HuH-7.5 (cell line): Measurements from ENCODE around the gene PRR36.

Experiments used
- DNase-seq: peaks from one replicate; pipeline ENCODE4 v3.0.0; 2011; ENCODE audit warnings: low spot score

Gene PRR36

DNA sequence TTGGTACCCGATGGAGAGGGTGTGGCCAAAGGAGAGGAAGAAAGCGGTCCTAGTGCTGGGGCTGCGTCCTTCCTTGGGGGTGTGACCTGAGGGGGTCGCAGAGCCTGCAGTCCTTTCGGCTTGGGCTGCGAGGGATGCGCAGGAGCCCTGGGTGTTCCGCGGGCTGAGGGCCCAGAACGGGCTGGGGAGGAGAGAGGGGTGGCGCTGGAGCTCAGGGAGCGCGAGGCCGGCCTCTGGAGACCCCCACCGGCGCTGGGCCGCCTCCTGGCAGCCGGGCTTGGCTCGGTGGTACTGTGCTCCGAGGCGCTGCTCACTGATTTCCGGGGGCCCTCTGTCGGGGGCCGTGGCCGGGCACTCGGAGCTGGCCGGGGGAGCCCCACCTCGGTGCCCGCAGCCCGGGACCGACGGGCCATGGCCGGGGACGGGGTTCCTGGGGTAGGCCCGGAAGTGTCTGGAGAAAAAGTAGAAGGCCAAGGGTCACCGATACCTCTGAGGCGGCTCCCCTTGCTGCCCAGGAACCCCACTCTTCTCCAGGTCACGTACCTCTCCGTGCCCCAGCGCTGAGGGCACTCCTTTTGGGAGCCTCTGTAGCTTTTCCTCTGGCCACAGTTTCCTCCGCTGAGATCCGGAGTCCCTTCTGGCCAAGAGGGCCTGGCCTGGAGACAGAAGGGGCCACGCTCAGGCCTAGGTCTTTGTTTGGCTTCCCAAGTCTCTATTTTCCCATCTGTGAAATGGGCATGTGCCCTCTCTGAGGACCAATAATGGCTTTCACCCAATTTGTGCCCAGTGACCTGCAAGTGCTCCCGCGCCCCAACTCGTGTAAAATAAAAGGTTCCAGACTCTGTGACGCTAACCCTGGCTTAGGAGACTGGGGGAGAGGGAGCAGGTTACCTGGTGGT, 1.6 kb downstream of the PRR36 start:
- DNase-seq: no peak

DNA sequence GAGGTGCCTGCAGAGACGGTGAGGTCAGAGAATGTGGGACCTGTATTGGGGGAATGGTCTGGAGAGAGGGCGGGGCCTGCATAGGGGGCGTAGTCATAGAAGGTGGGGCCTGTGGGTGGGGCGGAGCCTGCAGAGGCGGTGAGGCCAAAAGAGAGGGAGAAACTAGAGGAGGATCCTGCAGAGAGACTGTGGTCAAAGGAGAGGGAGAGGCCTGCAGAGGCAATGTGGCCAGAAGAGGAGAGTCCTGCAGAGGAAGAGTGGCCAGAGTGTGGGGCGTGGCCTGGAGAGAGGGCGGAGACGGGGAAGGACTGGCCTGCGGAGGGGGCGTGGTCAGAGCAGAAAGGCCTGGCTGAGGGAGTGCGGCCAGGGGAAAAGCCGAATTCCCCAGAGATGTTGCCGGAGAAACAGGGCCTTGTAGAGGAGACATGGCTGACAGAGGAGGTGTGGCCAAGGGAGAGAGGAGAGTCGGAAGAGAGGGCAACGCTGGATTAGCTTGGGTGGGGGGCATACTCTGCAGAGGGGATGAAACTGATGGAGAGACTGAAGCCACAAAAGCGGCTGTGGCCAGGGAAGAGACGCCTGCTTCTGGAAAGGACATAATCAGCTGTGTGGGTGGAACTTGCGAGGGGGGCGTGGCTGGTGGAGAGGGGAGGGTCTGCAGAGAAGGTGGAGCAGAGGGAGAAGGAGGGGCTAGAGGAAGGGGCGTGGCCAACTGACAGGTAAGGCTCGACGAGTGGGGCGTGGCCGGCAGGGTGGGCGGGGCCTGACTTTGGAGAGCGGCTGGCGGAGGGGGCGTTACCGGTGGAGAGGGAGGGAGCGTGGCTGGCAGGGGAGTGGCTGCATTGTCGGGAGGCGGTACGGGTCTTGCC, 2.5 kb downstream of the PRR36 start:
- DNase-seq: peak; percentile 85

DNA sequence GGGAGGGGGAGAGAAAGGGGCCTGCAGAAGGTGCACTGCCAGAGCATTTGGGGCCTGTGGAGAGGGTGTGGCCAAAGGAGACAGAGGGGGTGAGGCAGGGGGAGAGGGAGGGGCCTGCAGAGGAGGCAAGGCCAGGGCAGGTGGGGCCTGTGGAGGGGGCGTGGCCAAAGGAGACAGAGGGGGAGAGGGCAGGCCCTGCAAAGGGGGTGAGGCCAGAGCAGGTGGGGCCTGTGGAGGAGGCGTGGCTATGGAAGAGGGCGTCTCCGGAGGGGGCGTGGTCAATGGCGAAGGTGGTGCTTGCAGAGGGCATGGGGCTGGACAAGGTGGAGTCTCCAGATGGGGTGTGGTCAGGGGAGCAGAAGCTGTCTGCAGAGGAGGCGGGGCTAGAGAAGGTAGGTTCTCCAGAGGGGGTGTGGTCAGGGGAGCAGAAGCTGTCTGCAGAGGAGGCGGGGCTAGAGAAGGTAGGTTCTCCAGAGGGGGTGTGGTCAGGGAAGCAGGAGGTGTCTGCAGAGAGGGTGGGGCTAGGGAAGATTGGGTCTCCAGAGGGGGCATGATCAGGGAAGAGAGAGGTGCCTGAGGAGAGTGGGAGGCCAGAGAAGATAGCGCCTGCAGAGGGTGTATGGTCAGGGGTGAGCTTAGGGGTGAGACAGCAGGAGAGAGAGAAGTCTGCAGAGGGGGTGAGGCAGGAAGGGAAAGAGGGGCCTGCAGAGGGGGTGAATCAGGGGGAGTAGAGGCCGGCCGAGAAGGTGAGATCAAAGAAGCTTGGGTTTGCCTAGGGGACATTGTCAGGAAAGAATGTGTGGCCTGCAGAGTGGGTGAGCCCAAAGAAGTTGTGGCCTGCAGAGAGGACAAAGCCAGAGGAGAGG, 3.4 kb downstream of the PRR36 start:
- DNase-seq: peak; percentile 76

DNA sequence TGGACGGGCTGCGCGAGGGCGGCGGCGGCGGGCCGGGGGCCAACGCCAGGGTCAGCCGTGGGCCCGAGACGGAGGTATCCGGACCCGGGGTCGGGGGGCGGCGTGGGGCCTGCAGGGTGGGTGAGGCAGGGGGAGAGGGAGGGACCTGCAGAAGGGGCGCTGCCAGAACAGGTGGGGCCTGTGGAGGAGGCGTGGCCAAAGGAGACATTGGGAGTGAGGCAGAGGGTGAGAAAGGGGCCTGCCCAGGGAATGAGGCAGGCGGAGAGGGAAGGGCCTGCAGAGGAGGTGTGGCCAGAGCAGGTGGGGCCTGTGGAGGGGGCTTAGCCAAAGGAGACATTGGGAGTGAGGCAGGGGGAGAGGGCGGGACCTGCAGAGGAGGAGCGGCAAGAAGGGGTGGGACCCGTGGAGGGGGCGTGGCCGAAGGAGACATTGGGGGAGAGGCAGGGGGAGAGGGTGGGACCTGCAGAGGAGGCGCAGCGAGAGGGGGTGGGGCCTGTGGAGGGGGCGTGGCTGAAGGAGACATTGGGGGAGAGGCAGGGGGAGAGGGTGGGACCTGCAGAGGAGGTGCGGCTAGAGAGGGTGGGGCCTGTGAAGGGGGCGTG, 4.2 kb downstream of the PRR36 start:
- DNase-seq: peak; percentile 78

DNA sequence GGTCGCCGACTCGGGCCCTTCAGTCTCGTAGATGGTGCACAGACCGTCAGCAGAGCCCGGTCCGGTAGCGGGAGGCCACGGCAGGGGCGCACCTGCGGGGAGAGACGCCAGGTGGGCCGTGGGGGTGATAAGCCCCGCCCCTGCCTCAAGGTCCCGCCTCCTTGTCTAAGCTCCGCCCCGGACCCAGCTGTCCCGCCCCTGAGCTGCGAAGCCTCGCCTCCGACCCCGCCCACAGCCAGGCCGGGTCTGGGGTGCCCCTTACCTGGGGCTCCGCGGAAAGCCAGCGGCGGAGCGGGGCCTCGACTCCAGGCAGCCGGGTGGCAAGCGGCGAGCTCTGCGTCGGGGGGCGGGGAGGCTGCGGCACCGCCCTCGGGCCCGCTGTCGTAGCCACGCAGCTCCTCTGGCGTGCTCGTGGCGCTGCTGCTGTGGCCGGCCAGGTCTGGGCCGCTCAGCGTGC, 4.7 kb downstream of the PRR36 start:
- peak; percentile 72 for DNase-seq

DNA sequence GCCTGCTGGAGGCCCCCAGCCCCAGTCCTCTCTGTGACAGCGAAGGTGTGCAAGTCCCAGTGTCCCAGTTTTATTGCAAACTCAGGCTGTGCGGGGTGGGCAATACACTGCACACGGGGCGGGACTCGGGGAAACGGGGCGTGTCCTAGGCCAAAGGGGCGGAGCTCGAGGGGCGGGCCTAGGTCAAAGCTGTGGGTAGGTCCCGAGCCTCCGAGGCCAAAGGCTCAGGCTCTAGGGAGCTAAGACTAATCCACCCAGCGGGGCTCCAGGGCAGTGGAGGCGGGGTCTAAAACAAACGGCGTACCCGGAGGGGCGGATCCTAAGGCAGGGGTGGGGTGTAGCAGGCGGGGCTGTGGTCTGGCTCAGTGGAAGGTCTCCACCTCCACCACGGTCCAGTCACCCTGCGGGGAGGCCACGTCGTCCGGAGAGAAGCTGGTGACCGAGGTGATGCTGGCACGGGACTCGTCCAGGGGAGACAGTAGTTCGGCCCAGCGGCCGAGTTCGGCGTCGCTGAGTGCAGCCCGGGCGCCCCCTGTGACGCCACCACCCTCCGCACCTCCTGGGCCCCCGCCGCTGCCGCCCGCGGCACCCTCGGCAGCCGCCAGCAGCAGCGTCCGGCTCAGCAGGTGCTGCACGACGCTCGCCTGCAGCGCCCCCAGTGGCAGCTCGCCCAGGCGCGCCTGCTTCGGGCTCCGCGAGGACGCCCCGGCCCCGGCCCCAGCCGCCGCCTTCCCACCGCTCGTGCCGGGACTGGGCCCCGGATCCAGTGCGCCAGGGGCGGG, 5.3 kb downstream of the PRR36 start:
- DNase-seq: peak; percentile 97

DNA sequence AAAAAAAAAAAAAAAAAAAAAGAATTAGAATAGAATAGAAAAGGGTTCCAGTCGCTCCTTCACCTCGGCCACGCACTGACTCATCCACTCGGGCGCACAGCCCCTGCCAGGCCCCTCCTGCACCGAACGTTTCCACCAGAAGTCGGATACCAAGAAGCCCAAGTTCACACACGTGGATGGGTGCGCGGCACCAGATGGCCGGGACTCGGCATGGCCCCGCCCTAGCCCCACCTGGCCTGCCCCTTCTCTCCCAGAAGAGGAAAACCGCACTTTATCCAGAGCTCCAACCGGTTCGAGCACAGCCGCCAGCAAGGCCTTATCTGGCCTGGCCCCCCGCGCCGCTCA, 5.9 kb downstream of the PRR36 start:
- DNase-seq: no peak

DNA sequence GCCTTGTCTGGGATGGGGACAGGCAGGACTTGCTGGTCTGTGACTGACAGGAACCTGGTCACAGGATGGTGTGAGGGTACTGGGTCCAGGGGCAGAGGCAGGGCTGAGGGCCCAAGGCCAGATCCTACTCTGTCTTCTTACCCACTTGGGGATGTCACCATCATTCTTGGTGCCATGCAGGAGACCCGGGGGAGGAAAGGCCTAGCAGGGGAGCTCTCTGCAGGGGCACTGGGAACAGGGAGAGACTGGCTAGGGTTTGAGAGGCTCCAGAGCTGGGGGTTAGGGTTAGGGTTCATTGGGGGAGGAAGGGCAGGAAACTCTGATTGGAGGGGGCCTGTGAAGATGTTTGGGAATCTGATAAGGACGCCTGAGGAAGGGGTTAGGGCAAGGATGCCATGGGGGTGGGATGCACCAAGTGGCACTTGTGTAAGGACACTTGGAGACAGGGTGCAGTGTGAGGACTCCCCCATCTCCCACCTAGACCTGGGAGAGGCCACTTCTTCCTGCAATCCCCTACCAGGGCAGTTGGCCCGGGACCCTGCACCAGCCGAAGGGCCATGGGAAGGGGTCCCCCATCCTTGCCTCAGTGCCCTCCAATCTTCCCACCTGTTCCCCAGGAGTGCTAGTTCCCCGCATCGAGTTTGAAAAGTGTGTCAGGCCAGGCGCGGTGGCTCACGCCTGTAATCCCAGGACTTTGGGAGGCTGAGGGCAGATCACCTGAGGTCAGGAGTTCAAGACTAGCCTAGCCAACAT, 6.9 kb downstream of the PRR36 start:
- no peak for DNase-seq

DNA sequence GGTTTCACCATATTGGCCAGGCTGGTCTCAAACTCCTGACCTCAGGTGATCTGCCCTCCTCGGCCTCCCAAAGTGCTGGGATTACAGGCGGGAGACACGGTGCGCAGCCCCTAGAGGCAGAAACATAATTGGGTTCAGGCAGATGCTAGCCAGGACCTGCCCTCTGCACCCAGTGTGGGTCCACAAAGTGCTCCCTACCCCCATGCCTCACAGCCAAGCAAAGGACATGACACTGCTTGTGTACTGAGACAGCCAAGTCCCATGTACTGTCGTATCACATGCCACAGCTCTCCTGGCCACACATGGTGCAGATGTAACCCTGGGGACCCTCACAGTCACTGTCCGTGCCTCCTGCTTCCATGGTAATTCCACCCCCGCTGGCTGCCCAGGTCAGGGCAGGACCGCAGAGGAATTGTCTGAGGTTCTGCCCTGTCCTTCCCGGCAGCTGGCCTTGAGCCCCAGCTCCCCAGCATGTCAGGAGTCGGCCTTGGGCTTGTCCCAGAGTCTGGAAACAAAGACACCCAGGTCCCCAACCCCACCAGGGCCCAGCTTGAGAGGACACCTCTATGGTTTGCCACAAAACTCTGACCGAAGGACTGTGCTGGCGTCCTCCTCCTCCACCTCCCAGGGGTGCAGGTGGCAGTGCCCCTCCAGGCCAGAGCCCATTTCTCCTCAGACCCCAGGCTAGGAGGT, 7.6 kb downstream of the PRR36 start:
- DNase-seq: no peak

DNA sequence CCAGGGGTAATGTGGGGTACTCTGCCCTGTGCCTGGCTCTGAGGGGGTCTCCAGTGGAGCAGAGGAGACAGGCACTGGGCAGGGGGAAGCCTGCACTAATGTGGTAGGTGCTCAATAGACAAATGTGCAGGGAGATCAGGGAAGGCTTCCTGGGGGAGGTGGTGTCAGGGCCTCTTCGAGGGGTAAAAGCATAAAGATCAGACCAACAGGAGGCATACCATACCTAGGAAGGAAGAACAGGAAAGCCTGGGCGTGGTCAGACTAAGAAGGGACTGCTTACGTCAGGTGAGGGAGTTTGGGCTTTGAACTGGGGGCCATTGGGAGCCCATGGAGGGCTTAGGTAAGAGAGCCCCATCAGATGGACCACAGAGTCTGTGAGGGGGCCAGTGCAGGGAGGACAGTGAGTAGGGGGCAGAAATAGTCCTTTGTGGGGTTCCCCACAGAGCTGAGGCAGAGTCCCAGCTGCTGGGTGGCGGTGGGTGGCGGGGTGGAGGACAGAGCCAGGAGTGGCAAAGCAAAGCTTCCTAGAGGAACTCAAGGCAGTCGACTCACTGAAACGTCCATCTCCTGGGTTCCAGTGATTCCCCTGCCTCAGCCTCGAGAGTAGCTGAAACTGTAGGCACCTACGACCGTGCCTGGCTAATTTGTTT, 8.8 kb downstream of the PRR36 start:
- DNase-seq: no peak

DNA sequence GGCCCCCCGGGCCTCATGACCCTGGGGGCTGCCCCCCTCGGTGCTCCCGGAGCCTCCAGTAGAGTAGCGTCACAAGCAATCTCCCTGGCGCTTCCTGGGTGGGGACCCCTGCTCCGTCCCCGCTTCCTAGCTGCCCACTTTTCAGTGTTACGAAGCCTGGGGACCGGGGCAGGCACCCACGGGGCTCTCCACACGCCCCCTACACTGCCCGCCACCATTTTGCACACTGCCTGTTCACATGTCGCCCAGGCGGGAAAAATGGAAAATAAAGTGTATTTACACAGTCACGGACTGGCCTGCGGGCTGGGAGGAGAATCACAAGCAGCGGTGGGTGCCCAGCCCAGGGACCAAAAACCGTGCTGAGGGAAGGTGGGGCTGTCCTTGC, 9.5 kb downstream of the PRR36 start:
- DNase-seq: no peak

DNA sequence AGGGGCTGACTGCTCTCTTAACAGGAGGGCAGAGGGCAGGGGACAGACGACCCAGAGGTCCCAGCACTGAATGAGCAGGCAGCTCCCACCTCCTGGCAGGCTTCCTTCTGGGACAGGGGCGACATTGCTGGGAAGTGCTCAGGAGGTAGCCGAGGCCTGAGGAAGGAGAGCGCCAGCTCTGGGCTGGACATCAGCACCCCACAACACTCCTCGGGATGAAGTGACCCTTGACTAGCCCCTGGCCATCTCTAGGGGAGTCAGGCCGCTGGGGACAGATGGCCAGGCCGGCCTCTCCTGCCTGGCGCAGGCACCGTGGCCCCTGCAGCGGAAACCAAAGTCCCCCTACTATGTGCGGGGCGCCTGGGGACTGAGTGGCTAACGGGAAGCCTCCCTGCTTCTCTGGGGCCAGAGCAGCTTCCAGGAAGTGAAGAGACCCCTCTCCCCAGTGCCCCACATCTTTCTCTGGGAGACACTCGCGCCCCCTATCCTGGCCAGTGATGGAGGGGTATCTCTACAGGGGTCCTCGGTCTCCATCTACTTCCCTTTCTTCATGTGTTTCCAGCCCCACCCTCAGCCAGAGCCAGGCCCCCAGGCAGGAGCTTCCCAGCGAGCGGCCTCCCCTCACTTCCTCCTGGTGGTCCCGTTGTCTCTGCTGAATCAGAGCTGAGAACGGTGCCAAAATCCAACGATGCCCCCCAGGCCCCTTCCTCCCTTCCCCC, 10.1 kb downstream of the PRR36 start:
- no peak for DNase-seq

DNA sequence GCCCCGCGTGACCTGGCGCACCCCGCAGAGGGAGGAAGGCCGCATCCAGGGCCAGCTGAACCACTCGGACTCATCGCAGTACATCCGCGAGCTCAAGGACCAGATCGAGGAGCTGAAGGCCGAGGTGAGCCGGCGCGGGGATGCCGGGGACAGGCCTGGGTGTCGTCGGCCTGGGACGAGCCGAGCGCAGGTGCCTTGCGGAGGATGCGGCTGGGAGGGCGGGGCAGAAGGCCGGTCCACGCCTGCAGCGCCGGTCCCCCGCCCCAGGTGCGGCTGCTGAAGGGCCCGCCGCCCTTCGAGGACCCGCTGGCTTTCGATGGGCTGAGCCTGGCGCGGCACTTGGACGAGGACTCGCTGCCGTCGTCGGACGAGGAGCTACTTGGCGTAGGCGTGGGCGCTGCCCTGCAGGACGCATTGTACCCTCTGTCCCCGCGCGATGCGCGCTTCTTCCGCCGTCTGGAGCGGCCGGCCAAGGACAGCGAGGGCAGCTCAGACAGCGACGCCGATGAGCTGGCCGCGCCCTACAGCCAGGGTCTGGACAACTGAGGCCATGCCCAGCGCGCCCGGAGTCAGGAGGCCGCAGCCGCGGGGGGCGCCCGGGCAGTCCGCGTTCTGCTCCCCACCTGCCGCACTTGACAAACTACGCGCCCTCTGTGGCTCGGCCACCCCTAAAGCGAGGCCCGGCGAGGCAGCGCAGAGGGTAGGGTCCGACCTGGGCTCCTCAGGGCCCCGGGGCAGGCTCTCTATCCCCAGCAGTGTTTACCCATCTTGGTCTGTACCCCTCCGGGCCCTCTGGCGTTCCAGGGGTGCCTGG, 10.8 kb downstream of the PRR36 start:
- DNase-seq: no peak

DNA sequence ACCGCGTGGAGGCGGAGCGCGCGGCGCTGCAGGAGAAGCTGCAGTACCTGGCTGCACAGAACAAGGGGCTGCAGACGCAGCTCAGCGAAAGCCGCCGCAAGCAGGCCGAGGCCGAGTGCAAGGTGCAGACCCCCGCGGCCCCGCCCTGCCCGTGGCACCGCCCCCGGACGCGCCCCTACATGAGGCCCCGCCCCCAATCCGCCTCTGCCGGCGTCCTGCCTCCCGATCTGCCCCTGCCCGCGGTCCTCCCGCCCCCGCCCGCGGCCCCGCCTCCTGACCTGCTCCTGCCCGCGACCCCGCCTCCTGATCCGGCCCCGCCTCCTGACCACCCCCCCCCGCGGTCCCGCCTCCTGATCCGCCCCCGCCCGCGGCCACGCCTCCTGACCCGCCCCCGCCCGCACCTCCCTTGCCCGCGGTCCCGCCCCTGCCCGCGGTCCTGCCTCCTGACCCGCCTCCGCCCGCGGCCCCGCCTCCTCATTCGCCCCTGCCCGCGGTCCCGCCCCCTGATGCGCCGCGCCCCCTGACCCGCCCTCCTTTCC, 11.7 kb downstream of the PRR36 start:
- DNase-seq: no peak

DNA sequence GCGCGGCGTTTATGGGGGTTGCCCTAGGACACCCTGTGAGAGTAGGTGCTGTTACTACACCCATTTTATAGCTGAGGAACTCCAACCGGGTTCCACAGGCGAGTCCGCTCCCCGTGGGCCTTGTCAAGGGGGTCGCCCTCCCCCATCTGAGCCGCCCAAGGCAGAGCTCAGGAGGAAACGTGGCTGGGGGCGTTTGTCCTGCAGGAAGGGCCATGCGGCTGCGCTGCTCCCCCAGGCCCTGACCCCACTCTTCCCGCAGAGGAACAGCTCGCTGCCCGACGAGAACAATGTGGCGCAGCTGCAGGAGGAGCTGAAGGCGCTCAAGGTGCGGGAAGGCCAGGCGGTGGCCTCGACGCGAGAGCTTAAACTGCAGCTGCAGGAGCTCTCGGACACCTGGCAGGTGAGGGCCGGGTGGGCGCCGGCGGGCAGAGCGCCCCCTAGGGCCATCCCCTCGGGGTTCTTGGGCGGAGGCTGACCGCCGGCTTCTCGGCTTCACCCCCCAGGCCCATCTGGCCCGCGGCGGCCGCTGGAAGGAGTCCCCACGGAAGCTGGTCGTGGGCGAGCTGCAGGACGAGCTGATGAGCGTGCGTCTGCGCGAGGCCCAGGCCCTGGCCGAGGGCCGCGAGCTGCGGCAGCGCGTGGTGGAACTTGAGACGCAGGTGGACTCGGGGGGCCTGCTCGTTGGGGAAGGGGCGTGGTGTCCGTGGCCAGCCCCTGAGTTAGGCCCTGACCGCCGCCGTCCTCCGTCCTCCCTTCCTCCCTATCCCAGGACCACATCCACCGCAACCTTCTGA, 12.4 kb downstream of the PRR36 start:
- DNase-seq: no peak
